VCaP (cell line): ENCODE measurements around the gene TMEM169.

ENCODE experiments used
- H3K27ac ChIP-seq: fragments of 450-650 bp; 2 replicates; pipeline ENCODE4 v1.5.1; 2017
- CTCF ChIP-seq: fragments of 450-650 bp; conservative IDR thresholded peaks from 2 replicates; pipeline ENCODE4 v1.5.1; 2017; ENCODE audit warnings: mild to moderate bottlenecking, moderate library complexity

TMEM169 gene

DNA sequence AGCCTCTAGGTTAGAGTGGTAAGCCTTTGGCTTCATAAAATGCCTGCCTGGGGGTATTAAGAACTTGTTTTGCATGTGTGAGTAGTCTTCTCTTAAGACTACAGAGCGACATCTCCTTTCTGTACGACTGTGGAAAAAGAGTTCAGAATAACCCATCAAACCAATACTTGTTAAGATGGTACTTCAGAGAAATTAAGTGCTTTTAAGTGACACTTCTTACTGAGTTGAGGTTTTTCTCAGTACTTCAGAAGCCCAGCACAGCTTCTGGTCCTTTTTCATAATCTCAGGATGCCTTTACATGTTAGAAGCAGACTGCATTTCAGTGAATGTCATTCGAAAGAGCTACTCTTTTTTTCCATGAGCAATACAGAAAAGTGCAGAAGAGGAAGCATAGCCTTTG, 38.3 kb downstream of the TMEM169 start:
- H3K27ac ChIP-seq = no peak overlapping the region; the same call in 1 of the 2 replicates
- no peak for TF ChIP-seq CTCF

DNA sequence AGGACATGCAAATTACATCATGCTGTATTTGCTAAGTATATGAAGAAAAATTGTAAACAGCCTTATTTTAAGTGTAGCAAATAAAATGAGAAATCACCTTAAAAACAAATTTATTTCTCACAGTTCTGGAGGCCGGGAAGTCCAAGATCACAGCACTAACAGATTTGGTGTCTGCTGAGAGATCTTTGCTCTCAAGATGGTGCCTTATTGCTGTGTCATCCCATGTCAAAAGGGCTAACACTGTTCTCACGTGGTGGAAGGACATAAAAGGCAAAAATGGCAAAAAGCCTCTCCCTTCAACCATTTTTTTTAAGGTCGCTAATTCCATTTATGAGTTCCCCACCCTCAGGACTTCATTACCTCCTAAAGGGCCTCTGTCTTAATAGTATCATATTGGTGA, 39.5 kb downstream of the TMEM169 start:
- H3K27ac ChIP-seq = no peak overlapping the region
- TF ChIP-seq CTCF = no peak

GRCh38 chr2:216126943-216127342, 45.2 kb downstream of the TMEM169 start:
- H3K27ac ChIP-seq = no peak overlapping the region
- no peak for TF ChIP-seq CTCF

- H3K27ac ChIP-seq = peak overlapping the region; percentile 84
- TF ChIP-seq CTCF = peak; percentile 30; the same call in 1 of the 2 replicates
These were observed 48.7 kb downstream of the TMEM169 start for GRCh38 chr2:216130346-216130971.

- TF ChIP-seq CTCF = no peak
- H3K27ac ChIP-seq = peak overlapping the region; percentile 84
These were observed 49.6 kb downstream of the TMEM169 start for GRCh38 chr2:216131175-216131926.

DNA sequence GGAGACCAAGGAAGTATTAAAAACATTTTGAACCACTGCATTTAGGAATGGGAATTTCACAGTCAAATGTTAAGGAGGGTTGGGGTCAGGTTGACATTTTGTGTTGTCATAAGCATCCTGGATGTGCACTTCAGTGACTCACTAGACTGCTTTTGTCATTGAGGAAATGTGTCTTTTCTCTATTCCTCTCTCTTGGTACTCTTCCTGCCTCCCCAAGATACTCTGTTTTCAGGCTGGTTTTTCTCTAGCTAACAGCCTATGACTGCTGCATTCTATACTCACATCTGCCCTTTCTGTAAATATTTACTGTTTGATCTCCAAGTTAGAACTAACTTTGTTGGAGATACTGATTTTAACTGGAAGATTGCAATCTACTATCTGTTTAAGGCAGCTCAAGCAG, 50.9 kb downstream of the TMEM169 start:
- no peak for TF ChIP-seq CTCF
- H3K27ac ChIP-seq = peak overlapping the region; percentile 84

DNA sequence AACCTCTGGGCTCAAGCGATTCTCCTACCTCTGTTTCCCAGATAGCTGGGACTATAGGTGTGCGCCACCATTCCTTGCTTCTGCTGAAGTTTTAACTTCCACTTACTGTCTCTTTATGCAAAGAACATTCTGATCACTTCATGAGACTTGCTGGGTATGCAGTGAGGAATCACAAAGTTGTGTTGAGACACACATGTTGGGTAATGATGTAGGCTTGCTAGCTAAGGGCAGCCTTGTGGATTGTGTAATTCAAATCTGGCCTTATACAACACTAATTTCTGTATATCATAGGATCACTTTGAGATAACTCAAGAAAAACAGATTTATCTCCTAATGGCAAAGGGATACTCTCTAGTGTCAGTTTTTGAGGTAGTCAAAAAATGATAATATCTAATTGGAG, 51.7 kb downstream of the TMEM169 start:
- no peak for TF ChIP-seq CTCF
- H3K27ac ChIP-seq = peak overlapping the region; percentile 84
